Nucleus accumbens (tissue), 56 donors: ENCODE data around the gene CCL27.

Experiments
- DNase-seq, 56 donors: peaks; one replicate each; lab custom pipeline; 2025; lab: John Stamatoyannopoulos, UW

CCL27 gene

GRCh38 chr9:34685591-34685990 lies 23.1 kb upstream of the CCL27 start:
- DNase-seq, result no peak

- no peak for DNase-seq
Observed at GRCh38 chr9:34684816-34685215, 22.4 kb upstream of the CCL27 start.

- no peak for DNase-seq
Observed at GRCh38 chr9:34684145-34684544, 21.7 kb upstream of the CCL27 start.

- DNase-seq, result no peak
Observed at GRCh38 chr9:34675869-34676268, 13.4 kb upstream of the CCL27 start.

- peak in 12 of 56 donors; percentile 3 to 60 (median 12) for DNase-seq
Observed at GRCh38 chr9:34675048-34675714, 12.7 kb upstream of the CCL27 start.

GRCh38 chr9:34674440-34674839 lies 12.0 kb upstream of the CCL27 start:
- DNase-seq, result no peak

- DNase-seq, result no peak
Observed at GRCh38 chr9:34671307-34671706, 8.8 kb upstream of the CCL27 start.

GRCh38 chr9:34669809-34670562 lies 7.5 kb upstream of the CCL27 start:
- DNase-seq, result no peak

GRCh38 chr9:34665381-34666250 lies 3.2 kb upstream of the CCL27 start:
- peak; percentile 62 to 98 (median 90) for DNase-seq

GRCh38 chr9:34665067-34665380 lies 2.6 kb upstream of the CCL27 start:
- DNase-seq, result no peak

GRCh38 chr9:34664281-34665066 lies 2.0 kb upstream of the CCL27 start:
- peak in 51 of 56 donors; percentile 7 to 86 (median 53) for DNase-seq

GRCh38 chr9:34663303-34663605 lies 797 bp upstream of the CCL27 start:
- DNase-seq, result no peak

GRCh38 chr9:34659592-34660253 lies 2.7 kb downstream of the CCL27 start:
- DNase-seq, result no peak

GRCh38 chr9:34658461-34658860 lies 4.0 kb downstream of the CCL27 start:
- no peak for DNase-seq

GRCh38 chr9:34656992-34657391 lies 5.5 kb downstream of the CCL27 start:
- peak in 6 of 56 donors; percentile 2 to 15 (median 10) for DNase-seq

GRCh38 chr9:34655394-34655793 lies 7.1 kb downstream of the CCL27 start:
- no peak for DNase-seq

GRCh38 chr9:34654323-34655051 lies 8.0 kb downstream of the CCL27 start:
- DNase-seq, result peak in 53 of 56 donors; percentile 23 to 86 (median 68)

GRCh38 chr9:34653151-34654072 lies 9.0 kb downstream of the CCL27 start:
- peak in 6 of 56 donors; percentile 5 to 28 (median 11) for DNase-seq
